ENCODE results near the gene ARHGEF40. TPM values are rescaled to one million over a fixed set of nuclear protein-coding genes. Genes with fewer than 3 reads are reported as not detected.
"Not testable (repeated sequence)": the region's sequence is repeated elsewhere in the genome, so short reads cannot be mapped to it uniquely, and the experiment has no call there.

The ARHGEF40 gene
- polyA plus RNA-seq, 10 donors, result 51.4 to 83.0 (median 61.7) TPM

DNA sequence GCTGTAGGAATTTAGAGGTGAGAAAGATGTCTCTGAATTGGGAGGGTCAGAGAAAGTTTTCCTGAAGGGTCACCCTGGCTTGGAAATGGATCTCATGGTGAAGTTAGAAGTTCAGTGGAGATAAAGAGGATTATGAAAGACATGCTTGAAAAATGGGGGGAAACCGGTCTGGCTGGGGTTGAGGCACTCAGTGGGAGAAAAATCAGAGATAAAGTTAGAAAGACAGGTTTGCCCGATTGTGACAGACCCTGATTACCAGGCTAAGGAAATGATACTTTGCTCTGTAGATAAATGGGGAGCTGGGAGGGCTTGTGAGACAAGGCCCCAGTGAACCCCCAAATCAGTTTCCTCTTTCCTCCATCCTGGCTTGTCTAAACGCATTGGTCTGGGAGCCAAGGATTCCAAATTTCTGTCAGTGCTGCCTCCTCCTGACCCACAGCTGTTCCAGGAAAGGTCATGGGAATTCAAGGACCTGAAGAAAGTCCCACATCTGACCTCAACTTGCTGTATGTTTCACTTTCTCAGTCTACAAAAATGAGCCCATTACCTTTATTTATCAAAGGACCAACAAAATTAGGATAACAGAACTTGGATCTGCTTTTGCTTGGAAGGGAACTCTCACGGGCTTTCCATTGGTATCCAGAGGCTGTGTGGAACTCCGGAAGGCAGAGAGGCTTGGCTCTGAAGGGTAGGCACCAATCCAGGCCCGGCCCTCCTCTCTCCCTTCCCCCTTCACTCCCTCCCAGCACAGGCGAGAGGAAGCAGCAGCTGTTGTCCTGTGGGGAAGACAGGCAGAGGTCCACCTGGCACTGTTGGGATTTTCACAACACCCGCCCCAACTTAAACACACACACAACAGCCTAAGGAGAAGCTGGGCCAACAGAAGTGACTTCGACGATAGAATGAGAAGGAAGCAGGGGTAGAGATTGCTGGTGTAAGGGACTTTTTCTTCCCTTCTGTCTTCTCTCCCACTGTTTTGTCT, 31.4 kb upstream of the ARHGEF40 start:
- DNase-seq, result peak; percentile 89 to 96 (median 92)

DNA sequence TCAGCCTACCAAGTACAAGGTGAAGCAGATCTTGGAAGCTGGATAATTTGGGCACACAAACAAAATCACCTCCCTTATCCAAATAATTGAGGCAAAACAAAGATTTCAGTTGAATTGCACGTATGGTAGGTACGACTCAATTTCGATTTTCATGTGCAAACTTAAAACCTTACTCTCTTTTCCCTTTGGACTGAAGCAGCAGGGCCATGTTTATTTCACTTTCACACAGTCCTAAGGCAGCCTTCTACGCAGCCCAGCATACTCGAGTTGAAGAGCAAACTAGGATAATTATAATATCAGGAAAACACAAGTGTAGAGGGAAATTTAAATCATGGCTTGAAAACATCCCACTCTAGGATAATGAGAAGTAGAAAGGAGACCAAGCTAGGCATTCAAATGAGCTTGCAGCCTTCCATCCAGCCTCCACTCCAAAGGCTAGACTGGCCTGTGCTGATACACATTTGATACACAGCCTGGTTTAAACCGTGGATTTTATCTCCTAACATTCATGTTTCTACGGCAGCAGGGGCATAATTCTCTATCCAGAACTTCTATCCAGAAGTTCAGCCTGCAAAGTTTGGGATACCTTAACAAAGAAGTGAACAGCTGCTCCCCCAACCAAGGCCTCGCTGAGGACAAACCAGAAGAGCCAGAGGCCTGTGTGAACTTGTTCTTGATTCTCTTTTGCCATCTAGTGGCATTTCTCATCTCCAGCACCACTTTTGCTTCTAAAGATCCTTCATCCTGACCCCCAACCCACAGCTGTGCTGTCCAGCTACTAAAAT, 30.3 kb upstream of the ARHGEF40 start:
- DNase-seq, result peak; percentile 74 to 90 (median 76)

DNA sequence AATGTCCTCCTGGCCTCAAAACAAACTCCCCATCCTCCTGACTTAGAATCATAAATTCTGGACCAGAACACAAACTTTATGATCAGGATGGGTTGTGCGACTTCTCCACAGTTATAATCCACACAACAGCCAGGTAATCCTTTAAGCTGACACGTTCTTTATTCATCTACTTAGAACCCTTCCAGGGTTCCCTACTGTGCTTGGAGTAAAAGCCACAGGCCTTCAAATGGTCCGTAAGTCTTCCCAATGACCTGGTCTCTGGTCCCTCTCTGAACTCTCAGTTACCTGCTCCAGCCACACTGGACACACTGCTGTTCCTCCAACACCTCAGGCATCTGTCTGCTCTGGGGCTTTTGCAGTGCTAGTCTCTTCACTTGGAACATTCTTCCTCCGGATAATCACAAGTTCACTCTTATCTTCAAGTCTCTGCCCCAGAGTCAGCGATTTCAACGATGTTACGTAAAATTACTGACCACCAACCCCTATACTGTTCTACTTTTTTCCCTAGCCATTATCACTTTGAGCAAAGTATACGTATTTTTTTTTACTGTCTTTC, 29.7 kb upstream of the ARHGEF40 start:
- DNase-seq, result no peak

DNA sequence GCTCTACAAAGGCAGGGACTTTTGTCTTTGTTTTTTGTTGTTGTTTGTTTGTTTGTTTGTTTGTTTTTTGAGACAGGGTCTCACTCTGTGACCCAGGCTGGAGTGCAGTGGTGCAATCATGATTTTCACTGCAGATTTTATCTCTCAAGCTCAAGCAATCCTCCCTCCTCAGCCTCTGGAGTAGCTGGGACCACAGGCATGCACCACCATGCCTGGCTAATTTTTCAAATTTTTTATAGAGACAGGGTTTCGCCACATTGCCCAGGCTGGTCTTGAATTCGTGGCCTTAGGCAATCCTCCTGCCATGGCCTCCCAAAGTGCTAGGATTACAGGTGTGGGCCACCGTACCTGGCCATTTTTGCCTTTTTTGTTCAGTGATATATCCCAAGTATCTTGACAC, 29.2 kb upstream of the ARHGEF40 start:
- DNase-seq, result not testable (repeated sequence)

DNA sequence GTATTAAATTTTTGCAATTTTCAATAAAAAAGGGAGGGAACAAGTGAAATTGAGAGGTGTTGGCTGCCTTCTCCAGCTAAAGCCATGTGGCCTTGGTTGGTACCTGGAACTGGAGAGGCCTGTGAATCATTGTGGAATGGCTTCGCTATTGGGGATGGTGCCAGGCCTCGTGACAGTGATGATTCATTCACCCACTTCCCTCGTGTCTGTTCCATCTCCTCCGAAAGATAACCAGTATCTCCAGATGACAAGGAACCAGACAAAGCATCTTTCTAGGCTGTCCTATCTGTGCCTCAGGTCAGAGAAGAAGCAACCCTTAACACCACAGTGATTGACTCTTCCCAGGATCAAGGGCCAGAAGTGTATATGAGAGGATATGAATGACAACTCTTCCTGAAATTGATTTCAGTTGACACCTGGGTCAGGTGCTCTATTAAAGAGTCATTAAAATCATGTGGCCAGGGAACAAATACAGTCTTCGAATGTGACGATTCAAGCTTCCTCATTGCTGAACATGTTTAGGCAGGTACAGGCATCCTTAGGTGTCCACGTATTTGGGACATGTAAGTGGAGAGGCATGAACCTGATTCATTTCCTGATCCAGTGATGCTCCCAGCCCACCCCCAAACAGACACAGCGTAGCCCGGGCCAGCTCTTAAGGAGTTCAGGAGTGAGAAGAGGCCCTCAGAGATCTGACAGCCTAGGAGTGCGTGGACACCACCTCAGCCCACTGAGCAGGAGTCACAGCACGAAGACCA, 28.2 kb upstream of the ARHGEF40 start, which contains the start of gene RNASE7:
TSS of gene RNASE7 (plus strand) at position 687 of the 758 bp plus-strand sequence. CDS start 631 bp downstream, outside the sequence.
- DNase-seq, result no peak

DNA sequence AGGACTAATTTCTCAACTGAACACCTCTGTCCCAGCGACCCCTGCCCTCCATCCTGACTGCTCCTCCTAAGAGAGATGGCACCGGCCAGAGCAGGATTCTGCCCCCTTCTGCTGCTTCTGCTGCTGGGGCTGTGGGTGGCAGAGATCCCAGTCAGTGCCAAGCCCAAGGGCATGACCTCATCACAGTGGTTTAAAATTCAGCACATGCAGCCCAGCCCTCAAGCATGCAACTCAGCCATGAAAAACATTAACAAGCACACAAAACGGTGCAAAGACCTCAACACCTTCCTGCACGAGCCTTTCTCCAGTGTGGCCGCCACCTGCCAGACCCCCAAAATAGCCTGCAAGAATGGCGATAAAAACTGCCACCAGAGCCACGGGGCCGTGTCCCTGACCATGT, 27.2 kb upstream of the ARHGEF40 start:
- no peak for DNase-seq

DNA sequence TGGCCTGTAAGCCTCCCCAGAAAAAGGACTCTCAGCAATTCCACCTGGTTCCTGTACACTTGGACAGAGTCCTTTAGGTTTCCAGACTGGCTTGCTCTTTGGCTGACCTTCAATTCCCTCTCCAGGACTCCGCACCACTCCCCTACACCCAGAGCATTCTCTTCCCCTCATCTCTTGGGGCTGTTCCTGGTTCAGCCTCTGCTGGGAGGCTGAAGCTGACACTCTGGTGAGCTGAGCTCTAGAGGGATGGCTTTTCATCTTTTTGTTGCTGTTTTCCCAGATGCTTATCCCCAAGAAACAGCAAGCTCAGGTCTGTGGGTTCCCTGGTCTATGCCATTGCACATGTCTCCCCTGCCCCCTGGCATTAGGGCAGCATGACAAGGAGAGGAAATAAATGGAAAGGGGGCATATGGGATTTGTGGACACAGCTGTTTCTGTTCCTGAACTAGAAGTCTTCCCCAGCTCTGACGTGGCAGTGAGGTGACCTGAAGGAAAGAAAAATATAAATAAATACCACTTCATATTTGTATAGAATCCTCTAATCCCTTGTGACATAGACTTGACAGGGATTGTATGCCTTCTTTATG, 26.6 kb upstream of the ARHGEF40 start:
- no peak for DNase-seq

DNA sequence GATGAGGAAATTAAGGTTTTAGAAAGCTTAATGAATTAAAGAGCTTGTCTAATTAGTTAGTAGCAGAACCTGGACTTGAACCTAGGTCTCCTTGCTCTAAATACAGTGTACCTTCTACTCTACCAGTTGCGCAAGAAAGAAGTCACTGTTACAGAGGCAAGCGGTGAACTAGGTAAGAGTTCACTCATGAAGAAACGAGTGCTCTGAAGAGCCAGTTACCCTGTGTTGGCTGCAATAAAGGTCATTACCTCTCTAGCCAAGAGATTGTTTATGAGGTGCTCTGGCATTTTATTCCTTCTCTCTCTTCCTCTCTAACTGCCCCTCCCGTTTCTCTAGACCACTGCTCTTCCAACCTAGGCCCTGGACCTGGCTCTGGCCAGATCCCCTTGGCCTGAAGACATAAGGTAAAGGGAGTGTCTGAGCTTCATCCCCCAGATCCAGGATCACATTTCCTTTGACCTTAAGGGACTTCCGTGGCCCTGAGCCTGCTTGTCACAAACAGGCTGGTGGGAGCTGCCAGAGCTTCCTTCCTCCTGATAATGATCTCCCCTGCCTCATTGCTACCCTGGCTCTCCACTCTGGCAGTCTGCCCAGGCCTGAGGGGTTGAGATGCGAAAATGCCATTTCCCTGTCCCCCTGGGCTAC, 26.0 kb upstream of the ARHGEF40 start:
- DNase-seq, result no peak

DNA sequence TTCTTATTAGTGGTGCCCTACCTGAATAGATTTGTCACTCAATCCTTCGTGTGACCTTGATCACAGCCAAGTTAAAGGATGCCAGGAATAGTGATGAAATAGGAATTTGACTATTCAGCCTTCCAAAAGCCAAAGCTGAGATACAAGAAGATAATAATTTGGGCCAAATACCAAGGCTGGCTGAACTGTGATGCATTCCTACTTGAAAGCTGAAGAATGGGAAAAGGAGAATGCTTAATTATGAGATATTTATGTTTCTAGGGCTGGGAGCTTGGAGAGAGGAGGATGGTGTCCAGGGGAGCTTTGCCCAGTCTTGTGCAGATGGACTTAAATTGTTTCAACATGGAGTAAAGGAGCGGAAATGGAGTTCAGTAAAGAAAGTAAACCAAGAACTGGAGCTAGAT, 22.7 kb upstream of the ARHGEF40 start:
- no peak for DNase-seq

DNA sequence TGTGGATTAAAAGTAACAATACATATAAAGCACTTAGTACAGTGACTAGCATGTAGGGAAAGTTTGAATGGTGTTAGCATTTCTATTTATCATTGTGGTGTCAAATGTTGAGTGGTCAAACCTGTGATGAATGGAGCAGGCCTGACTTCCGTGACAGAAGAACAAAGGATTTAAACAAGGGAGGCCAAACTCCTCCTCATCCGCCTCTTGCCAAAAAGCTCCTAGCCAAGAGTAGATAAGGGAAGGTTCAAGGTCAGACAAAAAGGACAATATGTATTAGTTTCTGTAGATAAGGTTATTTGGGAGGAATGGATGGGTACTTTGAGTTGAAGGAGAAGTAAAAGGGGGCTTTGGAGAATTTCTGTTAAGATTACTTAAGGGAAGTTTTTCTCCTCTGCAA, 21.5 kb upstream of the ARHGEF40 start:
- no peak for DNase-seq

DNA sequence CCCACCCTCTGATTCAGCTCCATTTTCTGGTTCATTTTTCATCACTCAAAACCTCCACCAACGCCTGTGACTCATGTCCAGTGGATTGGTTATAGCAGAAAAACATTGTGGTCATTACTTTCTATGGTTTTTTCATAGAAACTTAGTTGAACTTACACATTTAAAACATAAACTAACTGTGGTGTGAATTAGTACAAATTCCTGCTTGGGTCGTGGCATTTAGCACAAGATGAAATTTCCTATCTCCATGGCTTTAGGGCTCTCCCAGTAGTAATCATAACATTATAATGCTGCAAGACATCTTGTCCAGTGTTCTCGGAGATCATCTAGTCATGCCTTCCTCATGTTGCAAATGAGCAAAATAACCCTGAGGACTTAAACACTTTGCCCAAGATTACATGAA, 20.8 kb upstream of the ARHGEF40 start:
- DNase-seq, result no peak

DNA sequence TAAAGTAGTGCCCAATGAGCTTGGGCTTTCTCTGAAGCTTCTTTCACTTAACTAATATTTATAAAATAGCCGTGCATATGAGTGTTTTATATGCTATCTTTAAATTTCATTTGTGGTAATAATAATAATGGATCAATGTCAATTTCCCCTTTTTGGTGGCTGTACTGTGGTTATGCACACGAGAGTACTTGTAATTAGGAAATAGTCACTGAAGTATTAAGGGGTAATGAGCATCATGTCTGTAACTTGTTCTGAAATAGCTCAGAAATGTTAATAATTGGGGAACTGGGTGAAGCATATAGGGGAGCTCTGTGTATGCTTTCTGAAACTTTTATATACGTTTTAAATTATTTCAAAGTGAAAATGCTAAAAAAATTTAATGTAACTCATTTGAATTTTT, 19.5 kb upstream of the ARHGEF40 start:
- DNase-seq, result no peak

DNA sequence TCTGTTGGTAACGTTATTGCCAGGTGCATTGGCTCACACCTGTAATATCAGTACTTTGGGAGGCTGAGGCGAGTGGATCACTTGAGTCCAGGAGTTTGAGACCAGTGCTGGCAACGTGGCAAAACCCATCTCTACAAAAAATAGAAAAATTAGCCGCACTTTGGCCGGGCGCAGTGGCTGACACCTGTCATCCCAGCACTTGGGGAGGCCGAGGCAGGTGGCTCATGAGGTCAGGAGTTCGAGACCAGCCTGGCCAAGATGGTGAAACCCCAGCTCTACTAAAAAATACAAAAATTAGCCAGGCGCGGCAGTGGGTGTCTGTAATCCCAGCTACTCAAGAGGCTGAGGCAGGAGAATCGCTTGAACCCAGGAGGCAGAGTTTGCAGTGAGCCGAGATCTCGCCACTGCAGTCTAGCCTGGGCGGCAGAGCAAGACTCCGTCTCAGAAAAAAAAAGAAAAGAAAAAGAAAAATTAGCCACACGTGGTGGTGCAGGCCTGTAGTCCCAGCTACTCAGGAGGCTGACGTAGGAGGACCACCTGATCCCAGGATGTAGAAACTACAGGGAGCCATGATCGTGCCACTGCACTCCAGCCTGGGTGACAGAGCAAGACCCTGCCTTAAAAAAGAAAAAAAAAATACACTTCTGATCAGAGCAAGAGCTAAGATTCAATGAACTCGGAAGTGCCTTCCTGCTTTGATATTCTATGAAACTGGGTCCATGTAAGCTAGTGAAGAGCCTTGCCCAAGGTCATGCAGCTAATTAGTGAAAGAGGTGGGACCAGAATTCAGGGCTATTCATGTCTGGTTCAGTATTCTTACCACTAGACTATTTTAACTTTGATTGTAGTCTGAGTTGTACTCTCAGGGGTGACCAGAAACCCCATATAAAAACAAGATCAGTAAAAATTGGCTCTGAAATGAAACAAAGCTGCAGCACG, 16.7 kb upstream of the ARHGEF40 start:
- DNase-seq, result no peak

DNA sequence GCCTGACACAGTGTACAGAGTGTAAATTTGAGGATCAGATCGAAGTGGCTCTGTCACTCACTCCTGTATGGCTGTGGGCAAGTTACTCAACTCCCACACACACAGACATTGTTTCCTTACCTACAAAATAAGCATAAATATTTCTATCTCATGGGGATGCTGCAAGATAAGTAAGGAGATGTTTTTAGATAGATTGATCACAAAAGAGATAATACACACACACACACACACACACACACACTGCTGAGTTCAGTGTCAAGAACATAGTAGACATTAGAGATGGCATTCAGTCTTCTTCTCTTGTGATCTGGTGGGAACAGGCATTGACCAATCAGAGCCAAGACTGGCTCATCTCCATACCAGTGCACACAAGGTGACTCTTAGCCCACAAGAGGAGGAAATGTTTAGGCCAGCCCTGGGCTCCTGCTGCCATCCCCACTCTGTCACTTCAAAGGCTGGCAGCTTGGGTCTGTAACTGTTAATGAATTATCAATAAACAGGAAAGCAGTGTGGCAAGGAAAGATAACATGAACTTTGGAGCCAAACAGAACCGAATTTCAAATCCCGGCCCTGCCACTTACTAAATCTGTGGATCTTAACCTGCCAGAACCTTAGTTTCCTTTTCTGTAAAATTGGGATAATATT, 15.9 kb upstream of the ARHGEF40 start:
- no peak for DNase-seq

DNA sequence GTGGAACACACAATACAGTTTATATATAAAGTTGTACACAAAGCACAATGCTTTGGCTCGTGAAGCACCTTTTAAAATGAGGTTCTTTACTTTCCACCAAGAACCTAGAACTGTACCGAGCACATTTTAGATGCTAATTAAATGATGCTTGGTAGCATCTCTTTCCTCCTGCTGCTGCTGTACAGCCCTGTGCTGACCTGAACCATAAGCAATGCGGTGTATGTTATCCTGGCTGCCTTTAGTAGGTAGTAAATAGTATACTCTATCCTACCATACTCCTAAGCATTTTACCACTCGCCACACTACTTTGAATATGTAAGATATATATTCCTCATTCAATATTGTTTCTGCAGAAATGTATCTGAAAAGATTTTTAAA, 15.3 kb upstream of the ARHGEF40 start:
- DNase-seq, result no peak

DNA sequence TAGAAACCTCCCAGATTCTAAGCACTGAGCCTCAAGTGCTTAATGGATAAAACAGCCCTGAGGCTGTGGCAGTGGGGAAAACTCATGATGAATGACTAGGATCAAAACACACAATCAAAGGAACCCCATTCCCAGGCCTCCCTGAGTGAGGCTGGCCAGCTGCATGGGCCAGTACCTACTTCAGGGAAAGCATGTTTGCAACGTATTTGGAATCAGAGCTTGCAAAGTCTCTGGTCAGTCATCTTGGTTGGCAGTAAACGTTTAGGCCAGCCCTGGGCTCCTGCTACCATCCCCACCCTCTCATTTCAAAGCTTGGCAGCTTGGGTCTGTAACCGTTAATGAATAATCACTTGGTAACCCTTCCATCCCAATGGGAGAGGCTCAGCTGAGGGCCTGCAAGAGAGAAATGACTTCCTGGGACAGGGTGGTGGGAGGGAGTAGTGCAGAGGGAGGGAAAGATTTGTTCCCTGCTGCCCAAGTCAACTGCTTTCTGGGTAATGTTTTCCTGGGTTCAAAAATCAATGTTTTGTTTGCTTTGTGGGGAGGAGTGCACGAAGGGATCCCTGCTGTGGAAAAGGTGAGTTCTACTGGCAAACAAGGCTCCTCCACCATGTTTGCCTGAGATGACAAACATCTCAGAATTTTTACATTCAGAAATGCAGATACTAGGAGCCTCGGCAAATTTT, 14.5 kb upstream of the ARHGEF40 start:
- DNase-seq, result no peak

DNA sequence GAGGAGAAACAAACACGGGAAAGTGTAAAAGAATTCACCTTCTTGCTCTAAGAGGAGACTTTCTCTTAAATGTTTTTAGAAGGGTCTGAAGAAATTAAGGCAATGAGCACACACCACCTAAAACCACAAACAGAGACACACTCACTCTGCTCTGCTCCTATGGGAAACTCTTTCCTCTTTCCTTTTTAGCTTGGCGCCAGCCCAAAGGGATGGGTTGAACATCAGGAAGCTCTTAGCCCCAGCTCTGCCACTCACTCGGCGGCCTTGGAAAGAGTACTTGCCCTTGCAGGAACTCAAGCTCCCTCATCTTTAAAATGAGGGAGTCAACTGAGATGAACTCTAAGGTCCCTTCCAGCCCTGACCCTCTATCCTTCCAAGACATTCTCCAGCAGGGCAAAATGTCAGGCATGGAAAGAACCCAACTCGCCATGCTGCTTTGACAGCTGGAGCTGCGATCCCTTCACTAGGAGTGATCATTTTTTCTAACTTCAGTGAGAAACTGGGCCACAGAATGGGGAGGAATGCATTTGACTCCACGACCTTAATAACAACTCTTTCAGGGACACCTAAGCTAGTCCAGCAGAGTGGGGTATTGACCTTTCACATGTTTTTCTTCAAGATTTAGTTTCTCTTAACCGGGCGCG, 13.5 kb upstream of the ARHGEF40 start:
- DNase-seq, result no peak
